K562 (cell line): ENCODE measurements around the gene RFNG. TPM values are rescaled to one million over a fixed set of nuclear protein-coding genes. Genes with fewer than 3 reads are reported as not detected.

Experiments used
- BRF2 ChIP-seq: IDR thresholded peaks from 3 replicates; pipeline ENCODE4 v1.6.1; 2011; ENCODE audit warnings: borderline replicate concordance, mild to moderate bottlenecking; ENCODE audit not compliant: insufficient read length, insufficient read depth
- CTCF ChIP-seq, 3 experiments: IDR thresholded peaks in 2 of 3; conservative IDR thresholded peaks in 1 of 3; 2 replicates each; pipeline ENCODE4 v1.5.1; 2011 to 2012; ENCODE audit warnings: low read length in 3 of 3, mild to moderate bottlenecking in 3 of 3, control low read depth in 2 of 3, improper control_type of control experiment in 1 of 3, inconsistent platforms in 1 of 3, low read depth in 1 of 3, mixed read lengths in 1 of 3, moderate library complexity in 1 of 3; ENCODE audit not compliant: insufficient read depth in 2 of 3
- KDM1A ChIP-seq, 2 experiments: fragments of 450-650 bp; IDR thresholded peaks; 2 replicates each; pipeline ENCODE4 v1.6.1; 2016; ENCODE audit warnings: mild to moderate bottlenecking in 2 of 2
- KDM2B ChIP-seq: fragments of 250-450 bp; sonication (Bioruptor Pico); IDR thresholded peaks from 2 replicates; pipeline ENCODE4 v1.8.0; 2021; ENCODE audit warnings: mild to moderate bottlenecking, moderate library complexity
- MGA ChIP-seq: fragments of 450-650 bp; IDR thresholded peaks from 2 replicates; pipeline ENCODE4 v1.6.1; 2016; ENCODE audit warnings: mild to moderate bottlenecking, moderate library complexity
- PML ChIP-seq: IDR thresholded peaks from 2 replicates; pipeline ENCODE4 v1.6.1; 2012; ENCODE audit warnings: low read length, inconsistent platforms
- RFX7 ChIP-seq: fragments of 250-450 bp; sonication (Bioruptor Pico); IDR thresholded peaks from 2 replicates; pipeline ENCODE4 v1.5.1; 2021; ENCODE audit warnings: mild to moderate bottlenecking
- SREBF2 ChIP-seq: sonication (generic); formaldehyde crosslinking; IDR thresholded peaks from 2 replicates; pipeline ENCODE4 v1.4.0; 2020; ENCODE audit warnings: mild to moderate bottlenecking, missing genetic modification reagents
- ZNF140 ChIP-seq: fragments of 250-450 bp; sonication (Bioruptor Pico); IDR thresholded peaks from 2 replicates; pipeline ENCODE4 v1.8.0; 2021; ENCODE audit warnings: moderate library complexity, mild to moderate bottlenecking, inconsistent platforms
- ZNF512 ChIP-seq: IDR thresholded peaks from 2 replicates; pipeline ENCODE4 v1.6.1; 2016; ENCODE audit warnings: missing genetic modification characterization, missing compliant biosample characterization
- ZNF830 ChIP-seq: fragments of 250-450 bp; sonication (Bioruptor Pico); IDR thresholded peaks from 2 replicates; pipeline ENCODE4 v1.5.0; 2021; ENCODE audit warnings: mild to moderate bottlenecking
- polyA plus RNA-seq, 8 experiments: library from polyadenylated mRNA; depleted of rRNA in 4 of 8; stranded (reverse) in 5 of 8; unstranded in 3 of 8; fragments of >200 nt; fragmentation: Nextera tagmentation in 2 of 8; fragmentation: Illumina TruSeq in 1 of 8; extraction: Ambion mirVana in 2 of 8; extraction: Trizol in 1 of 8; gene quantifications; 2 replicates each; pipeline versions ENCODE4 v1.2.1 to v1.2.3, GENCODE V29; 2011 to 2014; ENCODE audit warnings: inconsistent platforms in 1 of 8, missing spikeins in 1 of 8
- total RNA-seq, 7 experiments: library from RNA; depleted of rRNA in 6 of 7; stranded (reverse); fragments of >200 nt in 6 of 7; fragmentation: Illumina TruSeq in 2 of 7; extraction: Trizol in 2 of 7; gene quantifications; 2 replicates each; pipeline versions ENCODE4 v1.2.1 to v1.2.3, GENCODE V29; 2011 to 2021; ENCODE audit warnings: low replicate concordance in 1 of 7

RFNG gene
- total and polyA plus RNA-seq, 9 of the 15 experiments (the other 6 are each of a cell fraction or from before 2014, with no cell fraction given) = 0.32 to 32.8 (median 9.5) TPM

- TF ChIP-seq KDM1A (IDR thresholded peaks at IDR 0.05) (no peak), BRF2 (no peak), MGA (no peak), CTCF (IDR thresholded peaks at IDR 0.05 in 2 of 3, conservative IDR thresholded peaks at IDR 0.05 in 1 of 3; ENCODE audit: insufficient read depth in 2 of 3, low read depth in 1 of 3, low read length in 3 of 3) (no peak), KDM2B (no peak), PML (peak; percentile 28; the same call in 1 of the 2 replicates), ZNF140 (no peak), ZNF512 (tag) (no peak), SREBF2 (CRISPR knock-in tag) (no peak), RFX7 (no peak), ZNF830 (no peak)
Measured at GRCh38 chr17:82092995-82093751, 41.6 kb upstream of the RFNG start (continued).
